ENCODE data around the gene WDR5B. TPM values are rescaled to one million over a fixed set of nuclear protein-coding genes. Genes with fewer than 3 reads are reported as not detected.
"Not testable (repeated sequence)": the region's sequence is repeated elsewhere in the genome, so short reads cannot be mapped to it uniquely, and the experiment has no call there.

WDR5B gene
- total and polyA plus RNA-seq, 2 of the 4 experiments (the other 2 are of a cell fraction): 3.1 to 5.6 TPM

- H3K4me1 ChIP-seq (ENCODE audit: control insufficient read depth, insufficient read depth, low read length); H3K9me1 ChIP-seq (ENCODE audit: insufficient read depth, low read length); H3K56ac ChIP-seq (ENCODE audit: extremely low read depth, insufficient read depth, low read length); H3K27me3 ChIP-seq (ENCODE audit: control insufficient read depth, insufficient read depth, low read length); H3K18ac ChIP-seq (ENCODE audit: low read depth, low read length); BruUV-seq (replicated peaks); H3K9me3 ChIP-seq (ENCODE audit: control insufficient read depth, insufficient read depth, low read length); H3K4me3 ChIP-seq (ENCODE audit: insufficient read depth, low read depth, low read length); POLR2A ChIA-PET (ENCODE audit: unreplicated experiment); H3K14ac ChIP-seq (replicated peaks; ENCODE audit: low read depth, low read length); H2BK5ac ChIP-seq (ENCODE audit: low read depth, low read length, poor library complexity, severe bottlenecking); H3K27ac ChIP-seq (ENCODE audit: insufficient read depth, low read length); H2BK15ac ChIP-seq (ENCODE audit: low read depth, low read length); H3K4ac ChIP-seq (ENCODE audit: low read depth, low read length); in situ Hi-C loops (cut with MboI; ENCODE audit: low sequenced_read_pairs); H3K9ac ChIP-seq (ENCODE audit: low read depth, low read length); dilution Hi-C loops (cut with HindIII; ENCODE audit: low sequenced_read_pairs, unreplicated experiment); DNase-seq; H4K20me1 ChIP-seq (ENCODE audit: insufficient read depth, low read length); H2BK120ac ChIP-seq (ENCODE audit: low read depth, low read length); H3K4me2 ChIP-seq (ENCODE audit: low read depth, low read length); H2AK9ac ChIP-seq (replicated peaks; ENCODE audit: low read depth, low read length, poor library complexity); H3K23ac ChIP-seq (ENCODE audit: low read depth, low read length); H2AFZ ChIP-seq (replicated peaks; ENCODE audit: low read length, poor library complexity); intact Hi-C loops (cut with micrococcal nuclease); H4K5ac ChIP-seq (ENCODE audit: low read depth, low read length); H4K8ac ChIP-seq (ENCODE audit: low read depth in 2 of 2, low read length in 2 of 2); H2BK20ac ChIP-seq (ENCODE audit: low read depth, low read length); H2AK5ac ChIP-seq (ENCODE audit: low read depth, low read length); ATAC-seq (ENCODE audit: low read depth); H4K91ac ChIP-seq (ENCODE audit: insufficient read depth, low read depth, low read length): not testable (repeated sequence)
- 94% methylated on average over 3 of the region's 11 CpGs; no CpG with 5 or more reads in 1 of the 2 experiments for WGBS, 2 experiments (ENCODE audit: extremely low coverage in 2 of 2, insufficient read length in 1 of 2)
- Histone ChIP-seq H3K36me3 (ENCODE audit: control insufficient read depth, insufficient read depth, low read length) (peaks cover 34% of the 10 kb centered on the region), H3K79me1 (ENCODE audit: low read depth in 1 of 2, low read length in 2 of 2) (peaks cover 4 to 11% of the 10 kb centered on the region in 2 experiments; a peak in 3 of 4 replicates)
- CTCF ChIA-PET: interaction anchor here (0.6 kb wide), 1 partner anchor 16 kb away, joined by 3 read pairs; no protein-coding TSS in a partner anchor
These were observed 28.1 kb upstream of the WDR5B start for GRCh38 chr3:122443762-122444490.
